GM19023 (cell line): ENCODE results near the gene ZBTB48.
"Not testable (repeated sequence)": the region's sequence is repeated elsewhere in the genome, so short reads cannot be mapped to it uniquely, and the experiment has no call there.

Experiments
- ATAC-seq: cut with Tn5 transposase; IDR thresholded peaks from one replicate; pipeline ENCODE4 v1.9.1; 2021; ENCODE audit warnings: mild to moderate bottlenecking, moderate library complexity; ENCODE audit not compliant: unreplicated experiment

ZBTB48 gene

GRCh38 chr1:6579374-6580118, at the start of gene ZBTB48:
Gene ZBTB48, plus strand, starts transcription at chr1:6579994. Its CDS starts 616 bp downstream, at chr1:6580610.
- ATAC-seq = peak; percentile 94

- no peak for ATAC-seq
These were observed 49.2 kb upstream of the ZBTB48 start for GRCh38 chr1:6530504-6531160.

GRCh38 chr1:6531996-6532395, 47.8 kb upstream of the ZBTB48 start:
- no peak for ATAC-seq

GRCh38 chr1:6534248-6534822, 45.5 kb upstream of the ZBTB48 start:
- no peak for ATAC-seq

- ATAC-seq = no peak
These were observed 44.6 kb upstream of the ZBTB48 start for GRCh38 chr1:6535214-6535613.

GRCh38 chr1:6536291-6536690, 43.5 kb upstream of the ZBTB48 start:
- no peak for ATAC-seq

- no peak for ATAC-seq
These were observed 40.8 kb upstream of the ZBTB48 start for GRCh38 chr1:6538956-6539355.

- ATAC-seq = no peak
These were observed 35.0 kb upstream of the ZBTB48 start for GRCh38 chr1:6544831-6545230.

GRCh38 chr1:6545276-6546112, 34.3 kb upstream of the ZBTB48 start:
- no peak for ATAC-seq

GRCh38 chr1:6546326-6546725, 33.5 kb upstream of the ZBTB48 start:
- no peak for ATAC-seq

GRCh38 chr1:6547301-6547700, 32.5 kb upstream of the ZBTB48 start:
- ATAC-seq = no peak

GRCh38 chr1:6554031-6554906, 25.5 kb upstream of the ZBTB48 start, which contains the start of gene NOL9:
Gene NOL9, minus strand, starts transcription at chr1:6554513. Its CDS starts 11 bp downstream, at chr1:6554502.
- ATAC-seq = peak; percentile 86

- ATAC-seq = no peak
These were observed 24.7 kb upstream of the ZBTB48 start, which contains the start of gene TAS1R1 for GRCh38 chr1:6554907-6555778. Gene TAS1R1, plus strand, starts transcription at chr1:6555307. Its CDS starts 67 bp downstream, at chr1:6555374.

- ATAC-seq = no peak
These were observed 22.2 kb upstream of the ZBTB48 start for GRCh38 chr1:6557597-6557996.

- ATAC-seq = not testable (repeated sequence)
These were observed 20.6 kb upstream of the ZBTB48 start for GRCh38 chr1:6559161-6559560.

- ATAC-seq = no peak
These were observed 19.5 kb upstream of the ZBTB48 start for GRCh38 chr1:6560267-6560666.

GRCh38 chr1:6569033-6569432, 10.8 kb upstream of the ZBTB48 start:
- ATAC-seq = no peak

GRCh38 chr1:6570100-6570499, 9.7 kb upstream of the ZBTB48 start:
- ATAC-seq = no peak

GRCh38 chr1:6570987-6571386, 8.8 kb upstream of the ZBTB48 start:
- no peak for ATAC-seq
